Measurements from ENCODE around the gene ABI2. TPM values are rescaled to one million over a fixed set of nuclear protein-coding genes. Genes with fewer than 3 reads are reported as not detected.

The ABI2 gene
- total RNA-seq, 1 experiment from 2014 or later: 75.6 TPM

- peaks cover 7 to 8% of the 10 kb centered on the region in 2 experiments; a peak in 1 of 4 replicates for H3K36me3 ChIP-seq (ENCODE audit: control insufficient read depth in 1 of 2, insufficient read depth in 2 of 2, low read length in 2 of 2)
- no peaks in the 10 kb centered on the region for H4K20me1 ChIP-seq (ENCODE audit: insufficient read depth)
- no peaks in the 10 kb centered on the region for H3K9me3 ChIP-seq (ENCODE audit: control insufficient read depth in 1 of 2, insufficient read depth in 1 of 2, low read depth in 1 of 2, low read length in 2 of 2)
- H3K79me2 ChIP-seq (ENCODE audit: insufficient read depth, low read length): no peaks in the 10 kb centered on the region
- no peak overlapping the region for H3K4me3 ChIP-seq (replicated peaks in 1 of 2; ENCODE audit: low read depth in 1 of 2, low read length in 2 of 2)
- H3K4me2 ChIP-seq (ENCODE audit: low read length): no peak overlapping the region
- no peak for DNase-seq (ENCODE audit: low read depth, low spot score)
- TF ChIP-seq SRF (IDR thresholded peaks at IDR 0.05; ENCODE audit: low read depth) (no peak), REST (IDR thresholded peaks at IDR 0.05; ENCODE audit: low read depth) (no peak), CBX3 (IDR thresholded peaks at IDR 0.05; ENCODE audit: low read depth) (no peak), MAX (IDR thresholded peaks at IDR 0.05) (no peak), ELF1 (IDR thresholded peaks at IDR 0.05; ENCODE audit: borderline replicate concordance, low read depth) (no peak), CTCF (IDR thresholded peaks at IDR 0.05 in 2 of 3, conservative IDR thresholded peaks at IDR 0.05 in 1 of 3; ENCODE audit: borderline replicate concordance in 1 of 3, insufficient read depth in 1 of 3, low read depth in 2 of 3, low read length in 2 of 3) (no peak), EGR1 (IDR thresholded peaks at IDR 0.05; ENCODE audit: low read depth) (no peak), EZH2 (IDR thresholded peaks at IDR 0.05) (no peak), SIN3A (IDR thresholded peaks at IDR 0.05; ENCODE audit: low read depth) (no peak), ZBTB33 (IDR thresholded peaks at IDR 0.05; ENCODE audit: extremely low read depth, insufficient replicate concordance, low read length) (no peak), SP1 (IDR thresholded peaks at IDR 0.05; ENCODE audit: low read depth) (no peak), ATF3 (IDR thresholded peaks at IDR 0.05) (no peak), POLR2A (IDR thresholded peaks at IDR 0.05; ENCODE audit: borderline replicate concordance, extremely low read depth, insufficient read depth, insufficient read length) (no peak)
- H3K9me2 ChIP-seq (ENCODE audit: insufficient read depth): no peaks in the 10 kb centered on the region
- H3K9ac ChIP-seq (ENCODE audit: low read length): no peak overlapping the region
- CTCF ChIA-PET: no interaction called here
- RAD21 ChIA-PET (ENCODE audit: low non-redundant PET in 1 of 2, low total read pairs in 2 of 2, uncharacterized antibody in 2 of 2, unreplicated experiment in 2 of 2): no interaction called here
- H3K4me1 ChIP-seq (ENCODE audit: control insufficient read depth in 1 of 2, insufficient read depth in 2 of 2, low read length in 2 of 2): peaks cover 26 to 32% of the 10 kb centered on the region in 2 experiments
- no TSS peak for BruUV-seq (replicated peaks)
- H2AFZ ChIP-seq (ENCODE audit: low read depth, low read length, poor library complexity, severe bottlenecking): no peak overlapping the region
- POLR2A ChIA-PET: no interaction called here
- peak overlapping the region; percentile 71; the same call in 1 of the 2 replicates for H3K27ac ChIP-seq (ENCODE audit: low read depth, low read length)
- intact Hi-C loops (cut with micrococcal nuclease): no loop called here
- ATAC-seq: no peak
- H3K27me3 ChIP-seq (ENCODE audit: insufficient read depth, low read length): no peaks in the 10 kb centered on the region
These were observed 46.1 kb upstream of the ABI2 start for GRCh38 chr2:203282101-203282500.

All from HCT116 (cell line).